GM21529 (cell line): ENCODE data around the gene RNASE2.
"Not testable (repeated sequence)": the region's sequence is repeated elsewhere in the genome, so short reads cannot be mapped to it uniquely, and the experiment has no call there.

Source experiments
- ATAC-seq: cut with Tn5 transposase; IDR thresholded peaks from one replicate; pipeline ENCODE4 v1.9.1; 2021; ENCODE audit not compliant: unreplicated experiment

The RNASE2 gene

GRCh38 chr14:20980906-20981305, 25.6 kb downstream of the RNASE2 start:
- no peak for ATAC-seq

- ATAC-seq = no peak
Measured at GRCh38 chr14:20982646-20983369, 27.5 kb downstream of the RNASE2 start.

- ATAC-seq = not testable (repeated sequence)
Measured at GRCh38 chr14:20985650-20986049, 30.4 kb downstream of the RNASE2 start.

GRCh38 chr14:20986811-20987210, 31.5 kb downstream of the RNASE2 start:
- ATAC-seq = no peak

- ATAC-seq = no peak
Measured at GRCh38 chr14:20988717-20989470, 33.6 kb downstream of the RNASE2 start.

GRCh38 chr14:20989471-20989786, 34.1 kb downstream of the RNASE2 start:
- ATAC-seq = no peak

- peak; percentile 93 for ATAC-seq
Measured at GRCh38 chr14:20989787-20990600, 34.7 kb downstream of the RNASE2 start, which contains the start of gene METTL17. METTL17 (plus strand) TSS chr14:20989980; CDS start chr14:20990003, 23 bp downstream.

- no peak for ATAC-seq
Measured at GRCh38 chr14:20996521-20996920, 41.2 kb downstream of the RNASE2 start.

GRCh38 chr14:20997115-20997514, 41.8 kb downstream of the RNASE2 start:
- ATAC-seq = no peak

- ATAC-seq = no peak
Measured at GRCh38 chr14:20997564-20997963, 42.3 kb downstream of the RNASE2 start.

- ATAC-seq = no peak
Measured at GRCh38 chr14:20998139-20998538, 42.9 kb downstream of the RNASE2 start.

- ATAC-seq = no peak
Measured at GRCh38 chr14:20998674-20999366, 43.5 kb downstream of the RNASE2 start, which contains the start of gene SLC39A2. SLC39A2 (plus strand) TSS chr14:20999293; CDS start chr14:20999447, 154 bp downstream.

GRCh38 chr14:20999591-20999990, 44.3 kb downstream of the RNASE2 start:
- ATAC-seq = no peak

- ATAC-seq = no peak
Measured at GRCh38 chr14:21001218-21001617, 45.9 kb downstream of the RNASE2 start.

- no peak for ATAC-seq
Measured at GRCh38 chr14:21003788-21004346, 48.6 kb downstream of the RNASE2 start.
